GM12891 (cell line): ENCODE data around the gene PTPRD.

Source experiments
- DNase-seq: peaks from one replicate; pipeline ENCODE4 v3.0.0; 2011; ENCODE audit warnings: low spot score; ENCODE audit not compliant: insufficient read length
- FAIRE-seq: peaks from 2 replicates; lab custom pipeline; 2011; peaks lifted over from hg19 to GRCh38; lab: Jason Lieb, UNC
- PAX5 ChIP-seq: IDR thresholded peaks from 2 replicates; pipeline ENCODE4 v1.6.1; 2011; ENCODE audit warnings: low read length, moderate library complexity, mild to moderate bottlenecking; ENCODE audit not compliant: insufficient read depth, severe bottlenecking
- POLR2A ChIP-seq: IDR thresholded peaks from 2 replicates; pipeline ENCODE4 v1.6.1; 2011; ENCODE audit warnings: low read depth, low read length, control low read depth
- POLR2AphosphoS5 ChIP-seq: IDR thresholded peaks from 2 replicates; pipeline ENCODE4 v1.6.1; 2011; ENCODE audit warnings: low read depth, low read length, control low read depth
- POU2F2 ChIP-seq: IDR thresholded peaks from 2 replicates; pipeline ENCODE4 v1.6.1; 2011; ENCODE audit warnings: low read depth, mild to moderate bottlenecking, control low read depth, low read length, moderate library complexity
- SPI1 ChIP-seq: IDR thresholded peaks from 2 replicates; pipeline ENCODE4 v1.6.1; 2011; ENCODE audit warnings: low read depth, low read length, control low read depth
- TAF1 ChIP-seq: IDR thresholded peaks from 2 replicates; pipeline ENCODE4 v1.6.1; 2011; ENCODE audit warnings: low read depth, low read length, control low read depth

Gene PTPRD

GRCh38 chr9:8555762-8556500 lies 2056.9 kb downstream of the PTPRD start:
- TF ChIP-seq SPI1, result no peak
- no peak for TF ChIP-seq POLR2A
- TF ChIP-seq POU2F2, result no peak
- TF ChIP-seq PAX5, result no peak
- TF ChIP-seq TAF1, result no peak
- no peak for TF ChIP-seq POLR2AphosphoS5
- FAIRE-seq (no peak), DNase-seq (no peak)

GRCh38 chr9:8553444-8553843 lies 2059.4 kb downstream of the PTPRD start:
- TF ChIP-seq PAX5, result no peak
- TF ChIP-seq POLR2AphosphoS5, result no peak
- TF ChIP-seq POU2F2, result no peak
- TF ChIP-seq POLR2A, result no peak
- TF ChIP-seq SPI1, result no peak
- no peak for TF ChIP-seq TAF1

DNA sequence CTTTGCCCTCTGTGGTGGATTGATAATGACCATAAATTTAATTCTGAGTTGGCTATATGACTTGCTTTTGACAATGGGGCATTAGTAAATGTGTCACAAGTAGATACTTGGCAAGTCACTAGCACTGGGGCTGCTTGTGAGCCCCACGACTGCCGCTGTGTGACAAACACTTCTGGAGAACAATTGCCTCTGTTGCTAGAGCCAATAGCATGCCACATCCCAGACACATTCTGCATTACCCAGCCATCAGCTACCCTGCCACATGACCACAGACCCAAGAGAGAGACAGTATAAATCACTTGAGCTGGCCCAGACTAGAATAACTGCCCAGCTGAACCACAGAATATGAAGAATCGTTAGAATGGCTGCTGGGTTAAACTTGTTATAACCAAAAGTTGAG lies 2060.1 kb downstream of the PTPRD start:
- no peak for FAIRE-seq
- DNase-seq, result no peak
- TF ChIP-seq POU2F2 (no peak), PAX5 (no peak), SPI1 (no peak), TAF1 (no peak)

More at GRCh38 chr9:8553444-8553843, 2059.4 kb downstream of the PTPRD start:
- DNase-seq (no peak), FAIRE-seq (no peak)

DNA sequence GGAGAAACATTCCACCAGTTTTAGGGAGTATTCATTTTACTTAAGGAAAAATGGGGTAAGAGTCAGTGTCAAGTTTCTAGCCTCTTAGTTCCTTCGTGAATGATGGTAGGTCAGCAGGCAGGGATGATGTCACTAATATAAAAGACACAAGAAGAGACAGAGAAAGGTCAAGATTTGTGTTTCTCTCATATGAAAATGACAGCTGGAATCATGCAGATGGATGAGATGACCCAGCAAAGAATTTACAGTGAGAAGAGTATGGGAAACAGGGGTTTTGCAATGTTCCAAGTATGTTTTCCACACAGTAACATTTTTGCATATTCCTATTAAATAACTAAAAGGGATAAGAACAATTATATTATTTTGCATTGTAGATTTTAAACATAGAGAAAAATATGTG lies 2063.6 kb downstream of the PTPRD start:
- no peak for FAIRE-seq

GRCh38 chr9:8543219-8543618 lies 2069.6 kb downstream of the PTPRD start:
- FAIRE-seq, result no peak
- TF ChIP-seq SPI1, result no peak
- TF ChIP-seq POLR2AphosphoS5, result no peak
- TF ChIP-seq PAX5, result no peak
- TF ChIP-seq TAF1, result no peak
- no peak for TF ChIP-seq POU2F2
- TF ChIP-seq POLR2A, result no peak

More for the DNA sequence above, 2063.6 kb downstream of the PTPRD start:
- DNase-seq, result no peak
- TF ChIP-seq PAX5 (no peak), POLR2A (no peak), POU2F2 (no peak), TAF1 (no peak), SPI1 (no peak), POLR2AphosphoS5 (no peak)

DNA sequence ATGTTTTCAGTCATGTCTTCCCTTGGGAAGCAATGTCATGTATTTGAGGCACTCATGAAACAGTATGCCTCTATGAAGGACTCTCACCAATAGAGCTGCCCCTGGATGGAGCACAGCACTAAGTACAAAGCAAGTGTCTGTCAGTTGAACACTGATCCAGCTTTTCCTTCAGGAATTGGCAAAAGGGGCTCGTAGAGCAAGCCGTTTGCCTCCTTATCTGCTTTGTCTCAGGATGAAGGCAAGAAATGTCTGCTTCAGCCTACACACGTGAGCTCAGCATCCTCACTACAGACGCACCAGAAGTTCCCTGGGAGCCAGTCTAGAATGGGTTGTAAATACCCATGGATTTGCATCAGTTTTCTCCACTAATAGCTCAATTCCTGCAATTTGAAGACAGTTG lies 2070.3 kb downstream of the PTPRD start:
- FAIRE-seq, result no peak
- TF ChIP-seq SPI1 (no peak), POLR2A (no peak), POU2F2 (no peak), PAX5 (no peak), POLR2AphosphoS5 (no peak), TAF1 (no peak)

More at GRCh38 chr9:8543219-8543618, 2069.6 kb downstream of the PTPRD start:
- no peak for DNase-seq

GRCh38 chr9:8539681-8540197 lies 2073.1 kb downstream of the PTPRD start:
- FAIRE-seq (no peak), DNase-seq (no peak)
- no peak for TF ChIP-seq SPI1
- TF ChIP-seq POU2F2, result no peak
- no peak for TF ChIP-seq POLR2A
- no peak for TF ChIP-seq POLR2AphosphoS5
- TF ChIP-seq TAF1, result no peak
- no peak for TF ChIP-seq PAX5

More for the DNA sequence above, 2070.3 kb downstream of the PTPRD start:
- DNase-seq, result no peak

DNA sequence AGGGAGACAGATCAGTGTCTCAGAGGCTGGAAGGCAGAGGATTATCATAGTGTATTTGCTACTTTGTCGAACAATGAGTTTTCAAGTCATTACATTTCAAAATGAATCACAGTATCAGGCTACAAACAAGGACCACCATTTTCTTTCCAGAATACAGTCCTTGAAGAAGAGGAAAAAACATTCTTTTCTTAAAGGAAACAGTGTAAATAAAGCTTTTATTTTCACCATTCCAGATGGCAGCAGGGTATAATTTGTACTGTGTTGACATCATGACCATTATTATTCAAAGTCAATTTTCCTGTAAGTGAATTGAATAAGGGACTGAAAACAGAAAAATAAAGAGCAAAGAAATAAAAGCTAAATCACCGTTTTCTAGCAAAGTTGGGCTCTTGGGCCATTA lies 2076.0 kb downstream of the PTPRD start:
- no peak for FAIRE-seq
- TF ChIP-seq SPI1, result no peak
- no peak for TF ChIP-seq POLR2AphosphoS5
- TF ChIP-seq POLR2A, result no peak
- no peak for TF ChIP-seq TAF1
- TF ChIP-seq PAX5, result no peak
- TF ChIP-seq POU2F2, result no peak

GRCh38 chr9:8534828-8535227 lies 2078.0 kb downstream of the PTPRD start:
- TF ChIP-seq TAF1, result no peak
- TF ChIP-seq PAX5, result no peak
- no peak for TF ChIP-seq POLR2AphosphoS5
- no peak for TF ChIP-seq POU2F2
- no peak for TF ChIP-seq POLR2A
- no peak for TF ChIP-seq SPI1
- FAIRE-seq, result no peak
- DNase-seq, result no peak

More for the DNA sequence above, 2076.0 kb downstream of the PTPRD start:
- no peak for DNase-seq

- no peak for TF ChIP-seq POU2F2
- no peak for TF ChIP-seq SPI1
- no peak for TF ChIP-seq POLR2AphosphoS5
- no peak for TF ChIP-seq TAF1
- TF ChIP-seq POLR2A, result no peak
- DNase-seq (no peak), FAIRE-seq (no peak)
These were observed 2079.1 kb downstream of the PTPRD start for GRCh38 chr9:8533681-8534080.
